Neural cell (in vitro differentiated cells): ENCODE measurements around the gene ELMO1.

Experiments
- CTCF ChIP-seq: fragments of 450-650 bp; IDR thresholded peaks from 2 replicates; pipeline ENCODE4 v1.5.1; 2014; ENCODE audit warnings: antibody characterized with exemption, mild to moderate bottlenecking, moderate library complexity; ENCODE audit not compliant: poor library complexity, severe bottlenecking
- EZH2 ChIP-seq: fragments of 200-600, 300-800 bp; shearing (Covaris generic), sonication (generic); IDR thresholded peaks from 2 replicates; pipeline ENCODE4 v1.6.1; 2014; ENCODE audit warnings: antibody characterized with exemption, low read length, borderline replicate concordance, mild to moderate bottlenecking; ENCODE audit not compliant: insufficient read depth, poor library complexity, severe bottlenecking
- POLR2AphosphoS5 ChIP-seq: IDR thresholded peaks from 2 replicates; pipeline ENCODE4 v1.6.1; 2012
- RAD21 ChIP-seq: fragments of 450-650 bp; conservative IDR thresholded peaks from 2 replicates; pipeline ENCODE4 v1.6.1; 2014; ENCODE audit warnings: antibody characterized with exemption, mild to moderate bottlenecking, moderate library complexity
- SMC3 ChIP-seq: fragments of 450-650 bp; conservative IDR thresholded peaks from 2 replicates; pipeline ENCODE4 v1.6.1; 2014; ENCODE audit warnings: antibody characterized with exemption, mild to moderate bottlenecking, moderate library complexity; ENCODE audit not compliant: poor library complexity
- TF ChIP-seq, protein P1 (sequence below): IDR thresholded peaks from 2 replicates; pipeline ENCODE4 v1.6.1; 2012; ENCODE audit warnings: borderline replicate concordance

- TF ChIP-seq CTCF (no peak), SMC3 (no peak), EZH2 (no peak), RAD21 (no peak), POLR2AphosphoS5 (no peak)
- TF ChIP-seq, protein P1, sequence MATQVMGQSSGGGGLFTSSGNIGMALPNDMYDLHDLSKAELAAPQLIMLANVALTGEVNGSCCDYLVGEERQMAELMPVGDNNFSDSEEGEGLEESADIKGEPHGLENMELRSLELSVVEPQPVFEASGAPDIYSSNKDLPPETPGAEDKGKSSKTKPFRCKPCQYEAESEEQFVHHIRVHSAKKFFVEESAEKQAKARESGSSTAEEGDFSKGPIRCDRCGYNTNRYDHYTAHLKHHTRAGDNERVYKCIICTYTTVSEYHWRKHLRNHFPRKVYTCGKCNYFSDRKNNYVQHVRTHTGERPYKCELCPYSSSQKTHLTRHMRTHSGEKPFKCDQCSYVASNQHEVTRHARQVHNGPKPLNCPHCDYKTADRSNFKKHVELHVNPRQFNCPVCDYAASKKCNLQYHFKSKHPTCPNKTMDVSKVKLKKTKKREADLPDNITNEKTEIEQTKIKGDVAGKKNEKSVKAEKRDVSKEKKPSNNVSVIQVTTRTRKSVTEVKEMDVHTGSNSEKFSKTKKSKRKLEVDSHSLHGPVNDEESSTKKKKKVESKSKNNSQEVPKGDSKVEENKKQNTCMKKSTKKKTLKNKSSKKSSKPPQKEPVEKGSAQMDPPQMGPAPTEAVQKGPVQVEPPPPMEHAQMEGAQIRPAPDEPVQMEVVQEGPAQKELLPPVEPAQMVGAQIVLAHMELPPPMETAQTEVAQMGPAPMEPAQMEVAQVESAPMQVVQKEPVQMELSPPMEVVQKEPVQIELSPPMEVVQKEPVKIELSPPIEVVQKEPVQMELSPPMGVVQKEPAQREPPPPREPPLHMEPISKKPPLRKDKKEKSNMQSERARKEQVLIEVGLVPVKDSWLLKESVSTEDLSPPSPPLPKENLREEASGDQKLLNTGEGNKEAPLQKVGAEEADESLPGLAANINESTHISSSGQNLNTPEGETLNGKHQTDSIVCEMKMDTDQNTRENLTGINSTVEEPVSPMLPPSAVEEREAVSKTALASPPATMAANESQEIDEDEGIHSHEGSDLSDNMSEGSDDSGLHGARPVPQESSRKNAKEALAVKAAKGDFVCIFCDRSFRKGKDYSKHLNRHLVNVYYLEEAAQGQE: no peak
These were observed 118.7 kb downstream of the ELMO1 start for GRCh38 chr7:37329940-37330339.
